NCI-H2196 treated with DMSO at 0.1 percent for 48 hours (cell line): ENCODE measurements around the gene ACSL1.
"Not testable (repeated sequence)": the region's sequence is repeated elsewhere in the genome, so short reads cannot be mapped to it uniquely, and the experiment has no call there.

Experiments
- DNase-seq: peaks from one replicate; lab custom pipeline; 2025; ENCODE audit not compliant: unreplicated experiment; lab: John Stamatoyannopoulos, UW

ACSL1 gene

GRCh38 chr4:184843984-184844554 lies 18.3 kb upstream of the ACSL1 start:
- no peak for DNase-seq

- not testable (repeated sequence) for DNase-seq
Measured at GRCh38 chr4:184839075-184839399, 13.3 kb upstream of the ACSL1 start.

GRCh38 chr4:184838249-184839074 lies 12.7 kb upstream of the ACSL1 start:
- DNase-seq, result peak; percentile 8

GRCh38 chr4:184836613-184837012 lies 10.8 kb upstream of the ACSL1 start:
- no peak for DNase-seq

- no peak for DNase-seq
Measured at GRCh38 chr4:184833046-184833838, 7.5 kb upstream of the ACSL1 start.

- no peak for DNase-seq
Measured at GRCh38 chr4:184831153-184831552, 5.4 kb upstream of the ACSL1 start.

- no peak for DNase-seq
Measured at GRCh38 chr4:184826691-184827270, 1.0 kb upstream of the ACSL1 start.

GRCh38 chr4:184825141-184825895 lies 450 bp downstream of the ACSL1 start:
- no peak for DNase-seq

GRCh38 chr4:184824776-184825084 lies 1.0 kb downstream of the ACSL1 start:
- DNase-seq, result no peak

- DNase-seq, result no peak
Measured at GRCh38 chr4:184824081-184824775, 1.5 kb downstream of the ACSL1 start.

GRCh38 chr4:184823014-184823413 lies 2.8 kb downstream of the ACSL1 start:
- DNase-seq, result no peak

- DNase-seq, result no peak
Measured at GRCh38 chr4:184822356-184822755, 3.4 kb downstream of the ACSL1 start.

GRCh38 chr4:184821242-184821641 lies 4.5 kb downstream of the ACSL1 start:
- no peak for DNase-seq

- DNase-seq, result no peak
Measured at GRCh38 chr4:184819786-184820185, 6.0 kb downstream of the ACSL1 start.

- DNase-seq, result no peak
Measured at GRCh38 chr4:184818216-184818564, 7.6 kb downstream of the ACSL1 start.

- DNase-seq, result no peak
Measured at GRCh38 chr4:184817494-184818215, 8.1 kb downstream of the ACSL1 start.

- DNase-seq, result no peak
Measured at GRCh38 chr4:184816962-184817361, 8.8 kb downstream of the ACSL1 start.

- DNase-seq, result peak; percentile 66
Measured at GRCh38 chr4:184815046-184815877, 10.5 kb downstream of the ACSL1 start.

GRCh38 chr4:184814686-184815045 lies 11.1 kb downstream of the ACSL1 start:
- no peak for DNase-seq
